Measurements from ENCODE around the gene SLC27A4. TPM values are rescaled to one million over a fixed set of nuclear protein-coding genes. Genes with fewer than 3 reads are reported as not detected.

SLC27A4 gene
- total and polyA plus RNA-seq, 2 of the 13 experiments (the other 11 are each of a cell fraction or from before 2014, with no cell fraction given) = 10.6 to 18.8 TPM

DNA sequence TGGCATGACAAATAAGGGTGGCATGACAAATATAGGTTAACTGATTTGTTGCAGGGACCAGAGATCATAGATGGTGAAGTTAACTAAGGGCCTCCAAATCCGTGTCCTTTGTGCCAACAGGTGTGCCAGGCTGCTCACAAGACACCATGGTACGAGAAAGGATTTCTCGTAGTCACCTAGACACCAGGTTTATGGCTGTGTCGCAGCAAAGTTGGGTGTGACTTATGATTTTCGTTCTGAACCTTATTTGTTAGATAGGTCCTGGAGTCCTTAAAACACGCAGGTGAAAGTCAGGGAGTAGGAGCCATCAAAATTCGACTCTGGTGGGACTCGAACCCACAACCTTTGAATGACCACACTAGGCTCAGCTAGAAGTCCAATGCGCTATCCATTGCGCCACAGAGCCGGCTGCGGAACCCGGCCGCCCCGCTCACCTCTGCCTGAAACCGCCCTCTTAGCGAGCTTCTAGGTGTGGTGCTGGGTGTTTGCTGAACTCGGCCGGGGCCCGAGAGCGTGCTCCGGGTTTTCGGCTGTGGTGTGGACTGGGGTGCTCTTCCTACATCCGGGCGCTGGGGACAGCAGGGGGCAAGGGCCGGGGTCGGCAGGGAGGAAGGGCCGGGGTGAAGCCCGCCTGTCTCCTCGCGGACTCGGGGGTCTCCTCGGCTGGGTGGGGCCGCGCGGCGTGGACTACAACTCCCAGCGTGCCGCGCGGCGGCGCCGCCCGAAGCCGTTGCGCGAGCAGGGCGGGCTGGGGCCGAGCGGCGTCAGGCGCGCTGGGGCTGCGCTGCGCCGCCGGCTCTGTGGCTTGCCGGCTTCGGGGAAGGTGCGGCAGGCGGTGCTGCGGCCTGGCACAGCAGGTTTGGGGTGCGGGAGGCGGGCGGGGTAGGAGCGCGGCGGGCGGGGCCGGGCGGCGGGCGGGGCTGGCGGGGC, at the start of gene SLC27A4 (continued):
- TF ChIP-seq PHF5A (CRISPR knock-in tag; IDR thresholded peaks at IDR 0.05; ENCODE audit: low read depth, unreplicated experiment) = no peak
- TF ChIP-seq ZNF614 (CRISPR knock-in tag; IDR thresholded peaks at IDR 0.05; ENCODE audit: borderline replicate concordance) = no peak
- peak; percentile 51; the same call in 1 of the 2 replicates for TF ChIP-seq SUZ12 (IDR thresholded peaks at IDR 0.05; ENCODE audit: low read depth, low read length)
- no peak for TF ChIP-seq ZNF577 (CRISPR knock-in tag; IDR thresholded peaks at IDR 0.05; ENCODE audit: borderline replicate concordance, low read depth)
- TF ChIP-seq MIXL1 (CRISPR knock-in tag; IDR thresholded peaks at IDR 0.05) = no peak
- TF ChIP-seq ZNF501 (CRISPR knock-in tag; IDR thresholded peaks at IDR 0.05) = peak; percentile 81
- TF ChIP-seq ZNF24 (IDR thresholded peaks at IDR 0.05) = peak; percentile 83
- 0 out of 2 replicates have a peak, but pooled peaks have one; percentile 31 for TF ChIP-seq PPARG (CRISPR knock-in tag; conservative IDR thresholded peaks at IDR 0.05)
- peak; percentile 61; the same call in 1 of the 2 replicates for TF ChIP-seq HDAC1 (CRISPR knock-in tag; IDR thresholded peaks at IDR 0.05)
- peak; percentile 28 for TF ChIP-seq AGO1 (IDR thresholded peaks at IDR 0.05; ENCODE audit: low read depth, low read length, poor library complexity, severe bottlenecking)
- no peak for TF ChIP-seq FIP1L1 (IDR thresholded peaks at IDR 0.05; ENCODE audit: borderline replicate concordance, insufficient read depth, low read depth, low read length)
- 0 out of 2 replicates have a peak, but pooled peaks have one; percentile 13 for TF ChIP-seq NR2F6 (IDR thresholded peaks at IDR 0.05)
- TF ChIP-seq NR2F6 (CRISPR knock-in tag; IDR thresholded peaks at IDR 0.05) = peak; percentile 27; the same call in 1 of the 2 replicates
- no peak for TF ChIP-seq NONO (IDR thresholded peaks at IDR 0.05)
- peak; percentile 69 for TF ChIP-seq NONO (CRISPR knock-in tag; conservative IDR thresholded peaks at IDR 0.05)
- TF ChIP-seq, protein P1, sequence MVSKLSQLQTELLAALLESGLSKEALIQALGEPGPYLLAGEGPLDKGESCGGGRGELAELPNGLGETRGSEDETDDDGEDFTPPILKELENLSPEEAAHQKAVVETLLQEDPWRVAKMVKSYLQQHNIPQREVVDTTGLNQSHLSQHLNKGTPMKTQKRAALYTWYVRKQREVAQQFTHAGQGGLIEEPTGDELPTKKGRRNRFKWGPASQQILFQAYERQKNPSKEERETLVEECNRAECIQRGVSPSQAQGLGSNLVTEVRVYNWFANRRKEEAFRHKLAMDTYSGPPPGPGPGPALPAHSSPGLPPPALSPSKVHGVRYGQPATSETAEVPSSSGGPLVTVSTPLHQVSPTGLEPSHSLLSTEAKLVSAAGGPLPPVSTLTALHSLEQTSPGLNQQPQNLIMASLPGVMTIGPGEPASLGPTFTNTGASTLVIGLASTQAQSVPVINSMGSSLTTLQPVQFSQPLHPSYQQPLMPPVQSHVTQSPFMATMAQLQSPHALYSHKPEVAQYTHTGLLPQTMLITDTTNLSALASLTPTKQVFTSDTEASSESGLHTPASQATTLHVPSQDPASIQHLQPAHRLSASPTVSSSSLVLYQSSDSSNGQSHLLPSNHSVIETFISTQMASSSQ (IDR thresholded peaks at IDR 0.05; ENCODE audit: low read depth) = no peak
- TF ChIP-seq, protein P1 (CRISPR knock-in tag; IDR thresholded peaks at IDR 0.05; ENCODE audit: borderline replicate concordance) = peak; percentile 31; the same call in 1 of the 2 replicates
- TF ChIP-seq JARID2 (CRISPR knock-in tag; IDR thresholded peaks at IDR 0.05; ENCODE audit: insufficient replicate concordance) = no peak
- no peak for TF ChIP-seq FOXA1 (IDR thresholded peaks at IDR 0.05)
- TF ChIP-seq FOXA1 (CRISPR knock-in tag; IDR thresholded peaks at IDR 0.05) = no peak
- TF ChIP-seq ZNF713 (CRISPR knock-in tag; IDR thresholded peaks at IDR 0.05) = no peak
- TF ChIP-seq, protein P2, sequence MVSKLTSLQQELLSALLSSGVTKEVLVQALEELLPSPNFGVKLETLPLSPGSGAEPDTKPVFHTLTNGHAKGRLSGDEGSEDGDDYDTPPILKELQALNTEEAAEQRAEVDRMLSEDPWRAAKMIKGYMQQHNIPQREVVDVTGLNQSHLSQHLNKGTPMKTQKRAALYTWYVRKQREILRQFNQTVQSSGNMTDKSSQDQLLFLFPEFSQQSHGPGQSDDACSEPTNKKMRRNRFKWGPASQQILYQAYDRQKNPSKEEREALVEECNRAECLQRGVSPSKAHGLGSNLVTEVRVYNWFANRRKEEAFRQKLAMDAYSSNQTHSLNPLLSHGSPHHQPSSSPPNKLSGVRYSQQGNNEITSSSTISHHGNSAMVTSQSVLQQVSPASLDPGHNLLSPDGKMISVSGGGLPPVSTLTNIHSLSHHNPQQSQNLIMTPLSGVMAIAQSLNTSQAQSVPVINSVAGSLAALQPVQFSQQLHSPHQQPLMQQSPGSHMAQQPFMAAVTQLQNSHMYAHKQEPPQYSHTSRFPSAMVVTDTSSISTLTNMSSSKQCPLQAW (CRISPR knock-in tag; IDR thresholded peaks at IDR 0.05) = peak; percentile 74
- TF ChIP-seq MAZ (IDR thresholded peaks at IDR 0.05; ENCODE audit: borderline replicate concordance, low read depth, low read length) = 0 out of 2 replicates have a peak, but pooled peaks have one; percentile 11
- TF ChIP-seq MAZ (CRISPR knock-in tag; IDR thresholded peaks at IDR 0.05; ENCODE audit: low read depth) = peak; percentile 76
